Ovary (tissue), 9 donors: ENCODE measurements around the gene EEF2K. TPM values are rescaled to one million over a fixed set of nuclear protein-coding genes. Genes with fewer than 3 reads are reported as not detected.
"Not testable (repeated sequence)": the region's sequence is repeated elsewhere in the genome, so short reads cannot be mapped to it uniquely, and the experiment has no call there.

Source experiments
- DNase-seq, 5 donors: peaks; one replicate each; pipeline ENCODE4 v3.0.0-alpha.2; 2019 to 2020
- H3K27ac ChIP-seq, 2 donors: fragments of 200-600 bp; one replicate each; pipeline versions ENCODE4 v1.5.1 to v1.8.0; 2019 to 2022
- H3K27me3 ChIP-seq: fragments of 200-600 bp; one replicate; pipeline ENCODE4 v1.8.0; 2022
- H3K36me3 ChIP-seq: fragments of 200-600 bp; sonication (generic); one replicate; pipeline ENCODE4 v1.5.1; 2019
- H3K4me1 ChIP-seq: one replicate; pipeline ENCODE4 v1.8.1; 2013; ENCODE audit warnings: mild to moderate bottlenecking, moderate library complexity; ENCODE audit not compliant: insufficient read depth
- H3K4me3 ChIP-seq: fragments of 200-600 bp; sonication (generic); one replicate; pipeline ENCODE4 v1.5.1; 2017
- H3K9me3 ChIP-seq, 2 donors: fragments of 200-600 bp in 1 of 2; sonication (generic) in 1 of 2; one replicate each; pipeline versions ENCODE4 v1.5.1 to v1.8.1; 2013 to 2019; ENCODE audit warnings: mild to moderate bottlenecking in 1 of 2, moderate library complexity in 1 of 2
- CTCF ChIP-seq, 3 donors: fragments of 450-650 bp in 2 of 3; fragments of 200-600 bp in 1 of 3; IDR thresholded peaks; one replicate each; pipeline versions ENCODE4 v1.5.1 to v1.8.0; 2016 to 2022; ENCODE audit warnings: antibody characterized with exemption in 3 of 3, mild to moderate bottlenecking in 1 of 3
- EP300 ChIP-seq: sonication (generic); formaldehyde crosslinking; IDR thresholded peaks from one replicate; pipeline ENCODE4 v1.6.1; 2017; ENCODE audit warnings: antibody characterized with exemption
- POLR2A ChIP-seq: fragments of 450-650 bp; IDR thresholded peaks from one replicate; pipeline ENCODE4 v1.6.1; 2017; ENCODE audit warnings: antibody characterized with exemption, mild to moderate bottlenecking, moderate library complexity
- WGBS, 3 donors: extraction: QIAGEN DNeasy Blood & Tissue Kit in 1 of 3; methylation state at CpG; one replicate each; pipeline versions ENCODE4 v1.1.5 to v1.1.7; 2013 to 2017; 5-methylcytosine and 5-hydroxymethylcytosine counted together
- intact Hi-C, 4 donors: fragments of 100-400 bp; cut with DNase I; formaldehyde crosslinking; loops; one replicate each; pipeline versions ENCODE4 v1.11.0 to v1.15.1; 2022 to 2023
- polyA plus RNA-seq, 2 donors: library from polyadenylated mRNA; stranded (reverse); fragments of 200-250 nt in 1 of 2; fragments of 350-450 nt in 1 of 2; fragmentation: Illumina TruSeq in 1 of 2; extraction: RNeasy Lipid Tissue Mini Kit (QIAGEN cat#74804) in 1 of 2; gene quantifications; one replicate each; pipeline ENCODE4 v1.2.3, GENCODE V29; 2013 to 2014
- total RNA-seq, 7 donors: library from RNA; depleted of rRNA in 2 of 7; stranded (reverse); fragments of >200 nt in 2 of 7; fragmentation: NEBNext Ultra II Directional in 3 of 7; extraction: Animal tissue kit (Norgen Biotek cat#: 25700) in 3 of 7; gene quantifications; one replicate each; pipeline versions ENCODE4 v1.1.0 to v1.2.4, GENCODE V29; 2016 to 2023
- donor health status: DM: no; HTN: no; CAD: no; lungs with moderate emphysema.
- donor health status: DM: no; HTN: no; CAD: no.
- donor health status: Bipolar disorder and iron deficiency.
- donor health status: DM: yes; HTN: yes; CAD: no.
- donor health status: DM: no; HTN: no; CAD: no.
- donor health status: DM: yes; HTN: yes; CAD: no.

Gene EEF2K
- total and polyA plus RNA-seq, 9 donors = 8.1 to 37.6 (median 26.0) TPM

DNA sequence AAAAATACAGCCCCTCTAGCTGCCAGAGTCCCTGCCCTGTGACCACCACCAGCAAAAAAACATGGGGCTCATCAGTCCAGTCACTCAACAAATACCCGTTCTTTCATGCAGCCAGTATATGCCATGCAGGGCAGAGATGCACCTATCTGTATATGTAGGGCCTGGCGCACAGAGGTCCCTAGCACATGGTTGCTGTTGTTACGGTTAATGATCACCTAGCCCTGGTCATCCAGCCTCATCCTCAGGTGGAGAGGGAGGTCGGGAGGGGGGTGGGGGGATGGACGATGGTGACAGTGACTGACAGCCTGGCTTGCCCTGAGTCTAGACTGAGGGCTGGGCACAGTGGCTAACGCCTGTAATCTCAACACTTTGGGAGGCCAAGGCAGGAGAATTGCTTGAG is 42.3 kb upstream of the EEF2K start:
- Histone ChIP-seq H3K36me3 (no peaks in the 10 kb centered on the region), H3K27me3 (no peaks in the 10 kb centered on the region), H3K4me3 (no peak overlapping the region), H3K4me1 (no peaks in the 10 kb centered on the region), H3K27ac (no peak overlapping the region), H3K9me3 (no peaks in the 10 kb centered on the region)
- intact Hi-C loops = no loop called here
- WGBS, 3 donors = 78 to 80% (median 79%) methylated on average over 6 of the region's 6 CpGs
- DNase-seq = no peak
- no peak for TF ChIP-seq POLR2A
- TF ChIP-seq EP300 = no peak
- TF ChIP-seq CTCF (IDR thresholded peaks at IDR 0.05) = no peak

- TF ChIP-seq EP300 (no peak), POLR2A (no peak), CTCF (IDR thresholded peaks at IDR 0.05) (no peak)
- DNase-seq = no peak
- no peaks in the 10 kb centered on the region for H3K4me1 ChIP-seq
- no peaks in the 10 kb centered on the region for H3K9me3 ChIP-seq
- H3K36me3 ChIP-seq = no peaks in the 10 kb centered on the region
- H3K4me3 ChIP-seq = no peak overlapping the region
- 77 to 88% (median 86%) methylated on average over 5 of the region's 5 CpGs for WGBS, 3 donors
- no peaks in the 10 kb centered on the region for H3K27me3 ChIP-seq
- intact Hi-C loops = no loop called here
- H3K27ac ChIP-seq = no peak overlapping the region
These were observed 41.6 kb upstream of the EEF2K start for GRCh38 chr16:22164482-22164881.

DNA sequence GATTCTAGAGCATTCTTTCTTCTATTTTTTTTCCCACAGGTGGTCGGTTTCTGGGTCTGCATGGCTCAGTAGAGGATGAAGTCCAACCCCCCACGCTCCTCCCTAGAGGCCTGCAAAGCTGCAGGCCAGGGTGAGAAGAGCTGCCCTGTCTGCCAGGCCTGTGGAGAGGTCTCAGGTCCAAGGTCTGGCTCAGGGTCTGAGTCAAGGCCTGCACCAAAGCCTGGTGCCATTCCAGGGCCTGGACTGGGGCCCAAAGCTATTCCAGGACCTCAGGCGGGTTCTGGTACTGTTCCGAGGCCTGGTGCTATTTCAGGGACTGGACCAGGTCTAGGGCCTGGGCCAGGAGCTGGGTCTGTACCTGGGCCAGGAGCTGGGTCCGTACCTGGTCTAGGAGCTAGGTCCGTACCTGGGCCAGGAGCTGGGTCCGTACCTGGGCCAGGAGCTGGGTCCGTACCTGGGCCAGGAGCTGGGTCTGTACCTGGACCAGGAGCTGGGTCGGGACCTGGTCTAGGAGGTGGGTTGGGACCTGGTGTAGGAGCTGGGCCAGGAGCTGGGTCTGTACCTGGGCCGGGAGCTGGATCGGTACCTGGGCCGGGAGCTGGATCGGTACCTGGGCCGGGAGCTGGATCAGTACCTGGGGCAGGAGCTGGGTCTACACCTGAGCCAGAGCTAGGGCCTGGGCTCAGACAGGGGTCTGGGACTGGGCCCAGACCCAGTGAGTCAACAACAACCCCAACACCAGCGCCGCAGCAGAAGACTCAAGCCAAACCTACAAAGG is 40.4 kb upstream of the EEF2K start:
- H3K4me1 ChIP-seq = no peaks in the 10 kb centered on the region
- no peak overlapping the region for H3K27ac ChIP-seq
- no peaks in the 10 kb centered on the region for H3K27me3 ChIP-seq
- TF ChIP-seq EP300 (no peak), CTCF (IDR thresholded peaks at IDR 0.05) (no peak), POLR2A (no peak)
- no peak overlapping the region for H3K4me3 ChIP-seq
- no peak for DNase-seq
- 80 to 92% (median 91%) methylated on average over 12 to 16 of the region's 16 CpGs for WGBS, 3 donors
- intact Hi-C loops = no loop called here
- no peaks in the 10 kb centered on the region for H3K36me3 ChIP-seq
- H3K9me3 ChIP-seq = no peaks in the 10 kb centered on the region

DNA sequence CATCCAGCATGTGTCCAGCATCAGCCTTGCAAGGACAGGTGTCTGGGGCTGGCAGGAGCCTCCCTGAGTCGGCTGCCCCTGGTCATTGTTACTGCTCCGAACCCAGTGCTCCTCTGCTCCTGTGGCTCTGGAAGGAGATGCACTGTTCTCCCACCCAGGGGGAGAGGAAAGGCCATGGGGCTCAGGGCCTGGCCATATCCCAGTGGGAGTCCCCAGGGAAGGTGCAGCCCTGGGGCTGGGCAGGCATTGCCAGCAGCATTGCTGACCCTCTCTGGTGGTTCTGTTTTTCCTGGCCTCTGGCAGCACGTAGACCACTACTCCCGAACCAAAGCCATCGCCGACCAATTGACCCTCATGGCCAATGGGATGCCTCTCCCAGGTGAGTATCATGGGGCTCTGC is 34.1 kb upstream of the EEF2K start:
- H3K27ac ChIP-seq = no peak overlapping the region
- intact Hi-C loops = no loop called here
- H3K4me3 ChIP-seq = no peak overlapping the region
- no peaks in the 10 kb centered on the region for H3K36me3 ChIP-seq
- TF ChIP-seq CTCF (IDR thresholded peaks at IDR 0.05) (no peak), EP300 (no peak), POLR2A (no peak)
- DNase-seq = no peak
- no peaks in the 10 kb centered on the region for H3K4me1 ChIP-seq
- H3K27me3 ChIP-seq = no peaks in the 10 kb centered on the region
- WGBS, 3 donors = 85 to 88% (median 86%) methylated on average over 6 of the region's 6 CpGs
- H3K9me3 ChIP-seq = no peaks in the 10 kb centered on the region

GRCh38 chr16:22172642-22173041 is 33.4 kb upstream of the EEF2K start:
- intact Hi-C loops, H3K36me3 ChIP-seq, H3K4me3 ChIP-seq, DNase-seq, H3K27ac ChIP-seq, H3K9me3 ChIP-seq, H3K27me3 ChIP-seq, H3K4me1 ChIP-seq: not testable (repeated sequence)
- 85 to 93% (median 90%) methylated on average over 1 of the region's 1 CpG for WGBS, 3 donors
